ENCODE results near the gene FBXW4.

FBXW4 gene

GRCh38 chr10:101694674-101695403 is at the start of gene FBXW4:
Gene FBXW4 (minus strand): TSS chr10:101695170. CDS start chr10:101695105, 65 bp downstream.
- DNase-seq = peak; percentile 63 to 75

GRCh38 chr10:101744267-101744666 is 49.3 kb upstream of the FBXW4 start:
- no peak for DNase-seq

GRCh38 chr10:101741938-101742337 is 47.0 kb upstream of the FBXW4 start:
- DNase-seq = no peak

- no peak for DNase-seq
These were observed 41.7 kb upstream of the FBXW4 start for GRCh38 chr10:101736666-101737065.

- DNase-seq = no peak
These were observed 37.1 kb upstream of the FBXW4 start for GRCh38 chr10:101732096-101732495.

GRCh38 chr10:101726115-101726387 is 31.1 kb upstream of the FBXW4 start:
- no peak for DNase-seq

GRCh38 chr10:101725296-101726114 is 30.5 kb upstream of the FBXW4 start:
- DNase-seq = no peak

- DNase-seq = no peak
These were observed 29.5 kb upstream of the FBXW4 start for GRCh38 chr10:101724446-101724845.

- DNase-seq = no peak
These were observed 28.2 kb upstream of the FBXW4 start for GRCh38 chr10:101723176-101723575.

- no peak for DNase-seq
These were observed 26.8 kb upstream of the FBXW4 start for GRCh38 chr10:101721806-101722205.

- DNase-seq = no peak
These were observed 25.7 kb upstream of the FBXW4 start for GRCh38 chr10:101720606-101721230.

- DNase-seq = no peak
These were observed 23.8 kb upstream of the FBXW4 start for GRCh38 chr10:101718690-101719275.

GRCh38 chr10:101716891-101717659 is 22.1 kb upstream of the FBXW4 start:
- DNase-seq = no peak

GRCh38 chr10:101712997-101713396 is 18.0 kb upstream of the FBXW4 start:
- DNase-seq = no peak

- no peak for DNase-seq
These were observed 15.8 kb upstream of the FBXW4 start for GRCh38 chr10:101710793-101711192.

GRCh38 chr10:101710059-101710695 is 15.2 kb upstream of the FBXW4 start:
- DNase-seq = no peak

- no peak for DNase-seq
These were observed 14.5 kb upstream of the FBXW4 start for GRCh38 chr10:101709359-101710058.

- no peak for DNase-seq
These were observed 13.9 kb upstream of the FBXW4 start for GRCh38 chr10:101708870-101709269.

GRCh38 chr10:101708073-101708472 is 13.1 kb upstream of the FBXW4 start:
- no peak for DNase-seq

GRCh38 chr10:101704331-101704730 is 9.4 kb upstream of the FBXW4 start:
- no peak for DNase-seq

- no peak for DNase-seq
These were observed 1.7 kb upstream of the FBXW4 start for GRCh38 chr10:101696632-101697031.
